Psoas muscle (tissue), 8 donors: ENCODE data around the gene SETBP1. TPM values are rescaled to one million over a fixed set of nuclear protein-coding genes. Genes with fewer than 3 reads are reported as not detected.
A peak's percentile ranks its signal among the peaks of the same experiment; 100 is the strongest.

Source experiments
- ATAC-seq, 4 donors: fragments of 200-7000 bp; cut with Tn5 transposase; one replicate each; pipeline ENCODE4 v1.9.1; 2020; ENCODE audit warnings: moderate library complexity in 3 of 4, mild to moderate bottlenecking in 2 of 4
- DNase-seq, 2 donors: peaks; one replicate each; pipeline ENCODE4 v3.0.0-alpha.2; 2020
- H3K27ac ChIP-seq: fragments of 200-600 bp; one replicate; pipeline ENCODE4 v1.8.0; 2022
- H3K27me3 ChIP-seq, 3 donors: fragments of 200-600 bp in 1 of 3; one replicate each; pipeline versions ENCODE4 v1.6.1 to v1.8.0; 2013 to 2022; ENCODE audit warnings: low read length in 2 of 3, mild to moderate bottlenecking in 2 of 3, moderate library complexity in 1 of 3; ENCODE audit not compliant: insufficient read depth in 3 of 3
- H3K36me3 ChIP-seq, 2 donors: fragments of 200-600 bp in 1 of 2; one replicate each; pipeline versions ENCODE4 v1.6.1 to v1.8.0; 2013 to 2022; ENCODE audit warnings: low read depth in 1 of 2, mild to moderate bottlenecking in 1 of 2, moderate library complexity in 1 of 2; ENCODE audit not compliant: insufficient read depth in 1 of 2
- H3K4me1 ChIP-seq: fragments of 200-600 bp; one replicate; pipeline ENCODE4 v1.8.0; 2022
- H3K4me3 ChIP-seq: fragments of 200-600 bp; one replicate; pipeline ENCODE4 v1.8.0; 2022; ENCODE audit warnings: mild to moderate bottlenecking
- H3K9me3 ChIP-seq: fragments of 200-600 bp; one replicate; pipeline ENCODE4 v1.8.0; 2022
- WGBS, 3 donors: extraction: QIAGEN DNeasy Blood & Tissue Kit; methylation state at CpG; one replicate each; pipeline versions ENCODE4 v1.1.6 to v1.1.7; 2013; 5-methylcytosine and 5-hydroxymethylcytosine counted together
- intact Hi-C, 2 donors: fragments of 100-400 bp; cut with DNase I; formaldehyde crosslinking; loops; one replicate each; pipeline versions ENCODE4 v1.11.0 to v1.14.2; 2022
- polyA plus RNA-seq, 3 donors: library from polyadenylated mRNA; stranded (reverse); fragments of 200-250 nt; gene quantifications; one replicate each; pipeline ENCODE4 v1.2.3, GENCODE V29; 2013
- total RNA-seq, 4 donors: library from RNA; stranded (reverse); fragmentation: NEBNext Ultra II Directional in 2 of 4; extraction: Animal tissue kit (Norgen Biotek cat#: 25700) in 2 of 4; gene quantifications; one replicate each; pipeline versions ENCODE4 v1.2.1 to v1.2.4, GENCODE V29; 2021 to 2023
- TF ChIP-seq, protein P1 (sequence below): fragments of 200-600 bp; IDR thresholded peaks from one replicate; pipeline ENCODE4 v1.8.0; 2022; ENCODE audit warnings: antibody characterized with exemption
- donor health status: healthy with polysubstance abuse.
- donor health status: DM: no; HTN: no; CAD: no; lungs with moderate emphysema.
- donor health status: Bipolar disorder and iron deficiency.
- donor health status: healthy.
- donor health status: DM: yes; HTN: yes; CAD: no.
- donor health status: DM: no; HTN: no; CAD: no.
- donor health status: DM: no; HTN: no; CAD: no.
- donor health status: DM: yes; HTN: yes; CAD: no.

The SETBP1 gene
- total and polyA plus RNA-seq, 7 donors: 0.61 to 21.0 (median 10.5) TPM

DNA sequence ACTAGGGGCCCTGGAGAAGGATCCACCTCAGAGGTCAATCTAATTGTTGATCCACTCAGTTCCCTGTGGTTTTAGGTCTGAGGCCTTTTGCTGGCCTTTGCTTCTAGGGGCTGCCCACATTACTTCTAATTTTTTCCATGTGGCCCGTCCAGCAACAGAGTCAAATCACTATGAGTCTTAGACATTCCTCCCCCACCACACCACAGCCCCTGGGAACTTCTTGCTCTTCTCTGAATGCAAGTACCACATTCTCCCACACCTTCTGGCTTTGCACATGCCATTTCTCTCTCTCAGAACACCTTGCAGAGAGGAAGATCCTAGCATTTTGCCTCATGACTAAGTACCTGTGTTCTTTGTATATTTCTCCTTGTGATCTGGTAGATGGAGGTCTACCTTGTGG, 286.9 kb downstream of the SETBP1 start:
- TF ChIP-seq, protein P1, sequence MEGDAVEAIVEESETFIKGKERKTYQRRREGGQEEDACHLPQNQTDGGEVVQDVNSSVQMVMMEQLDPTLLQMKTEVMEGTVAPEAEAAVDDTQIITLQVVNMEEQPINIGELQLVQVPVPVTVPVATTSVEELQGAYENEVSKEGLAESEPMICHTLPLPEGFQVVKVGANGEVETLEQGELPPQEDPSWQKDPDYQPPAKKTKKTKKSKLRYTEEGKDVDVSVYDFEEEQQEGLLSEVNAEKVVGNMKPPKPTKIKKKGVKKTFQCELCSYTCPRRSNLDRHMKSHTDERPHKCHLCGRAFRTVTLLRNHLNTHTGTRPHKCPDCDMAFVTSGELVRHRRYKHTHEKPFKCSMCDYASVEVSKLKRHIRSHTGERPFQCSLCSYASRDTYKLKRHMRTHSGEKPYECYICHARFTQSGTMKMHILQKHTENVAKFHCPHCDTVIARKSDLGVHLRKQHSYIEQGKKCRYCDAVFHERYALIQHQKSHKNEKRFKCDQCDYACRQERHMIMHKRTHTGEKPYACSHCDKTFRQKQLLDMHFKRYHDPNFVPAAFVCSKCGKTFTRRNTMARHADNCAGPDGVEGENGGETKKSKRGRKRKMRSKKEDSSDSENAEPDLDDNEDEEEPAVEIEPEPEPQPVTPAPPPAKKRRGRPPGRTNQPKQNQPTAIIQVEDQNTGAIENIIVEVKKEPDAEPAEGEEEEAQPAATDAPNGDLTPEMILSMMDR: no peak
- Histone ChIP-seq H3K27me3 (no peaks in the 10 kb centered on the region), H3K4me3 (no peak overlapping the region), H3K36me3 (no peaks in the 10 kb centered on the region), H3K9me3 (no peaks in the 10 kb centered on the region), H3K27ac (no peak overlapping the region), H3K4me1 (no peaks in the 10 kb centered on the region)
- DNase-seq: no peak
- intact Hi-C loops: no loop called here
- no peak for ATAC-seq
- 88 to 100% (median 94%) methylated on average over 1 of the region's 1 CpG for WGBS, 3 donors

DNA sequence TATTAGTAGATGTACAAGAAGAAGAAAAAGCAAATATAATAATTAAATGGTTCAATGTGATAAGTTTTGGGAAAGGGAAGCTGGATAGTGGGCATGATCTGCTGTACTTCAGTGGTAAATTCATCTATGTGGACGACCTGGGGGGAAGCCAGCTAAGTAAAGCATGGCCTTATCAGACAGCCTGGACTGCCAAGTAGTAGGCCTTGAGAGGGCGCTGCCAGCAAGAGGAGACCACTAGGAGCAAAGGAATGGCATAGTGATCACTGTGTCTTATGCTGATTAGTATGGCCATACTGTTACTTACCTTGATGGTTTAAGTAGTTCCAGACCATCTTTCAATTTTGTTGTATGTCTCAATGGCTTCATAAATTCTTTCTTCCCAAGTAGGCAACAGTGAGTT, 287.6 kb downstream of the SETBP1 start:
- DNase-seq (no peak), ATAC-seq (no peak)
- WGBS, 3 donors: 89 to 98% (median 97%) methylated on average over 2 of the region's 2 CpGs
- Histone ChIP-seq H3K4me1 (no peaks in the 10 kb centered on the region), H3K36me3 (no peaks in the 10 kb centered on the region), H3K27ac (no peak overlapping the region), H3K4me3 (no peak overlapping the region), H3K9me3 (no peaks in the 10 kb centered on the region), H3K27me3 (no peaks in the 10 kb centered on the region)
- TF ChIP-seq, protein P1: no peak
- intact Hi-C loops: no loop called here

DNA sequence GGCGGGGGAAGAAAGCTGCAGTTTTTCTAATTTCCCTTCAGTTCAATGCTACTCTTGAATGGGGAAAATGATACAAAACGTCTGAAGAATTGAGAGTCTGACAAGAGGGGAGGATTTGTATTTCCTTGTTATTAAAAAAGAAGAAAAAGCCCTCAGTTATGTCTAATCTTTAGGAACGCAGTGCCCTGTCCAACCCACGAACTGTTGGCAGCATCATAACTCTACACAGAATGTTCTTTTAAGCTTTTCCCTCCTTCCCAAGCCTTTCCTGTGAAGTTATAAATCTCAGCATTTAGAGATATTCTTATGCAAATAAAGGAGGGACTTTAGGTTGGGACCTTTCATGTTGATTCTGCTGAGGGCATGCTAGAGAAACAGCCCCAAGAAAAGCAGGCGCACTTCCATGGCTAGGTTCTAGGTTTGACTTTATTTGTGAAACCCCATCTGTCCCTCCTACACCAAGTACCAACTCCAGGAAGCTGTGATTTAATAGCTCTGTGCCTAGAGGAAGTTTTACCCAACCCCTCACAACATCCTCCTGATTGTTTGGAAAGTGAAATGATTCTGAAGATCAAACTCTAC, 288.6 kb downstream of the SETBP1 start:
- DNase-seq: no peak
- intact Hi-C loops: no loop called here

DNA sequence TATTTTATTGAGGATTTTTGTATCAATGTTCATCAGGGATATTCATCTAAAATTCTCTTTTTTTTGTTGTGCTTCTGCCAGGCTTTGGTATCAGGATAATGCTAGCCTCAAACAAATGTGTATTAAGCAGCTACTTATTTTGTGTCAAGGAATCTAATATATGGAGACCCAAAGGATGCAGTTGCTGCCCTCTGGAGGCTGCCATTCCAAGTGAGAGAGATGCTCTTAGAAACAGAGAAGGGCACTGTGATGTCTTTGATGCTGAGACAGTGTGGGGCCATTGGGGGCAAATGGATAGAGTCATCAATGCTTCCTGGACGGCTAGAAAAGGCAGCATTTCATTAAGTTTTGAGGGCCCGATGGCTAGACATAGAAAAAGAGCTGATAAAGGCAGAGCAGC, 292.6 kb downstream of the SETBP1 start:
- H3K4me1 ChIP-seq: peaks cover 24% of the 10 kb centered on the region
- no peaks in the 10 kb centered on the region for H3K36me3 ChIP-seq
- no peak for DNase-seq
- no peak overlapping the region for H3K27ac ChIP-seq
- WGBS, 3 donors: 91 to 92% (median 92%) methylated on average over 2 of the region's 2 CpGs
- no peaks in the 10 kb centered on the region for H3K27me3 ChIP-seq
- intact Hi-C loops: no loop called here
- no peaks in the 10 kb centered on the region for H3K9me3 ChIP-seq
- no peak overlapping the region for H3K4me3 ChIP-seq
- TF ChIP-seq, protein P1: peak; percentile 23
- ATAC-seq: peak in 2 of 4 donors; percentile 45 to 58

More for the DNA sequence above, 288.6 kb downstream of the SETBP1 start:
- Histone ChIP-seq H3K27ac (no peak overlapping the region), H3K9me3 (no peaks in the 10 kb centered on the region), H3K27me3 (no peaks in the 10 kb centered on the region), H3K36me3 (no peaks in the 10 kb centered on the region), H3K4me1 (peaks cover 4% of the 10 kb centered on the region), H3K4me3 (no peak overlapping the region)
- WGBS, 3 donors: 69 to 79% (median 71%) methylated on average over 5 of the region's 5 CpGs
- TF ChIP-seq, protein P1: no peak
- no peak for ATAC-seq

DNA sequence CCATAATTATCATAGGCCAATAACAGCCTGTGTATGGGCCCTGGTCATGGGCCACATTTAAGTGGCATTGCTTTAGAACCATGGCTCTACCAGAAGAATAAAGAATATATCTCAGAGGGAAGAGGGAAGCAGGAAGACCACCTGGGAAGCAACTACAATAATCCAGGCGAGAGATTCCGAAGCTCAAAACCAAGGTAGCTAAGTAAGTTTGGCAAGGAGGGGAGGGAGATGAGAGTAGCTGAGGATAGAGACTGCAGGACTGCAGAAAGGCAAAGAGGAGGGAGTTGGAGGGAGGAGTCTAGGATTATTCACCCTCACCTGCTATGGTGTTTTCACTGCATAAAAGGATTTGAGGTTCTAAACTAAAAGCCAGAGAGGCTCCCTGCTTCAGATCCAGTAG, 293.5 kb downstream of the SETBP1 start:
- intact Hi-C loops: no loop called here
- TF ChIP-seq, protein P1: no peak
- ATAC-seq: no peak

More for the DNA sequence above, 293.5 kb downstream of the SETBP1 start:
- Histone ChIP-seq H3K4me1 (peaks cover 24% of the 10 kb centered on the region), H3K9me3 (no peaks in the 10 kb centered on the region), H3K4me3 (no peak overlapping the region), H3K27me3 (no peaks in the 10 kb centered on the region), H3K36me3 (no peaks in the 10 kb centered on the region), H3K27ac (peak overlapping the region; percentile 6)
- WGBS, 3 donors: 92 to 100% (median 96%) methylated on average over 2 of the region's 2 CpGs
- DNase-seq: no peak
